Stimulated activated naive CD4-positive, alpha-beta T cell (primary cell): ENCODE results near the gene AKT1.
A peak's percentile ranks its signal among the peaks of the same experiment; 100 is the strongest.
"Not testable (repeated sequence)": the region's sequence is repeated elsewhere in the genome, so short reads cannot be mapped to it uniquely, and the experiment has no call there.

Experiments
- DNase-seq, 6 experiments: peaks; one replicate each; lab custom pipeline; 2025; lab: John Stamatoyannopoulos, UW

The AKT1 gene

DNA sequence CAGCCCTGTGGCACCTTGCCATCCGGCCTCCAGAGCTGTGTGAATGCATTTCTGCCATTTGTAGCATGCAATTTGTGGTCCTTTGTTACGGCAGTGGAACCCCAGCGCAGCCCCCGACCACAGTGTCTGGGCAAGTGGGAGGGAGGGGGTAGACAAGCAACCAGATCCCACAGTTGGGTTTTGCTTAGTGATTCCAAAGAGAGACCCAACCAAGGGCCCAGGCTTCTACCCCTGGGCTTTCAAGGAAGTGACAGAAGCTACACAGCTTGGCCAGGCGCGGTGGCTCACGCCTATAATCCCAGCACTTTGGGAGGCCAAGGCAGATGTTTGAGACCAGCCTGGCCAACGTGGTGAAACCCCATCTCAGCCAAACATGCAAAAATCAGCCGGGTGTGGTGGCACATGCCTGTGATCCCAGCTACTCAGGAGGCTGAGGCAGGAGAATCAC, 23.2 kb upstream of the AKT1 start:
- no peak for DNase-seq

DNA sequence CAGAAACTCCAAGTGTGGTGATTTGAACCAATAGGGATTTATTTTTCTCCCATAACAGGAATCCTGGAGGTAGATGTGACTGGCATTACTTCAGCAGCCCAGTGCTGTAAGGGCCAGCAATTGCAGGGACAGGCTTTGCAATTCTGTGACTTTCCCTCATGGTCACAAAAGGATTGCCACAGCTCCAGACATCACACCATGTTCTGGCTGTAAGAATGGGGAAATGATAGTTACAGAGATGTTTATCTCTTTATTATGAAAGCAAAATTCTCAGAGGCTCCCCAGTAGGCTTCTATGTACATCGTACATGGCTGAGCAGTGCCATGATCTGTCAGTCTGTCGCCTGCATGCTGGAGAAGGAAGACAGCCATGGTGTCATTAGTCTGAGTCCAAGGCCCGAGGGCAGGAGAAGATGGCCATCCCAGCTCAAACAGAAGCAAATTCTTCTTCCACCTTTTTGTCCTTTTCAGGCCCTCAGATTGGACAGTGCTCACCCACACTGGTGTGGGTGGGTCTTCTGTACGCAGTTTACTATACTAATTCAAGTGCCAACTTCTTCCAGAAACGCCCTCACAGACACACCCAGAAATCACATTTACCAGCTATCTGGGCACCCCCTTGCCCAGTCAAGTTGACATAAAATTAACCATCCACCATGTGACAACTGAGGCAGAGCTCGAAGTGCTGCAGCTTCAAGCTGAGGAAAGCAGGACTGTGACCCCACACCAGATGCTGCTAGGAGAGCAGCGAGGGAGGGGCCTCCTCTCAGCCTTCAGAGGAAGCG, 22.6 kb upstream of the AKT1 start:
- no peak for DNase-seq

DNA sequence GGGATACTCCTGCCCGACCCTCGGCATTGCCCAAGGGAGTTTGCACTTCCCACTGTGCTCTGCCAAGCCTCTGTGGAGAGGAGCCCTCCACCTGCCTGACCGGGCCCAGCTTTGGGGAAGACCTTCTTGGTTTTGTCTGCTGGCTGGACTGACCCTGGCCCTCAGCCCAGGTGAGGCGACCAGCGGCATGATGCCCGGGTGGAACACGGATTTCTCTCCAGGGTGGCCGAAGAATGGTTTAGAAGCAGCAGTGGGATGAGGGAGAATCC, 21.0 kb upstream of the AKT1 start:
- no peak for DNase-seq

DNA sequence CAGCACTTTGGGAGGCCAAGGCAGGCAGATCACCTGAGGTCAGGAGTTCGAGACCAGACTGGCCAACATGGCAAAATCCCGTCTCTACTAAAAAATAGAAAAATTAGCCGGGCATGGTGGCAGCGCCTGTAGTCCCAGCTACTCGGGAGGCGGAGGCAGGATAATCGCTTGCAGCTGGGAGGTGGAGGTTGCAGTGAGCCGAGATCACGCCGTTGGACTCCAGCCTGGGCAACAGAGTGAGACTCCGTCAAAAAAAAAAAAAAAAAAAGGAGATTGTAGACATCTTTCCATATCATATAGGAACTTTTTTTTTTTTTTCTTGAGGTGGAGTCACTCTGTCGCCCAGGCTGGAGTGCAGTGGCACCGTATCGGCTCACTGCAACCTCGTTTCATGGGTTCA, 19.2 kb upstream of the AKT1 start:
- DNase-seq, result not testable (repeated sequence)

DNA sequence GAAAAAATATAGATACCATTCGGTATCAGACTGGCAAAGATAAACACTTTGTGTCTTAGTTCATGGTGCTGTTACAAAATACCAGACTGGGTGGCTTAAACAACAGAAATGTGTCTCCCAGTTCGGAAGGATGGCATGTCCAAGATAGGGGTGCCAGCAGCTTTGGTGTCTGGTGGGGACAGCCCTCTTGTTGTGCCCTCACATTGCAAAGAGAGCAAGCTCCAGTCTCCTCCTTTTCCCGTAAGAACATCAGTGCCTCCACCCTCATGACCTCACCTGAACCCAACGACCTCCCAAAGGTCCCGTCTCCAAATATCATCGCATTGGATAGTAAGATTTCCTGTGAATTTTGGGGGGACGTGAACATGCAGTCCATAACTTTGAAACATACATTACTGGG, 17.7 kb upstream of the AKT1 start:
- DNase-seq, result no peak

DNA sequence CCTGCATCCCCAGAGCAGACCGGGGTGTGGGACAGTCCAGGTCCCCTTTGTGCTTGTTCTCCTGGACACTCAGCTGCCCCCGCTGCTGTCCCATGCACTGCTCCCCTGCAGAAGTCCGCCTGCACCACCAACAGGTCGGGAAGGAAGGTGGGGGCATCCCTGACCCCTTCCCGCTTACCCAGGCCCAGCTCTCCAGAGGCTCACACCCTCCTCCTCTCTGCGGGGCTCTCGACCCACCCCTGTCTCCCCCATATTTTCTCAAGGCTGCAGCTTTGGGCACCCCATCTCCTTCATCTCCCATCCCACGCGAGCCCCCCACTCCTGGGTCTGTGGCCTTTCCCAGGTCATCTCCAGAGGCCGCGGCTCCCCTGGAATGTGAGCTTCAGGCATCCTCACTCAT, 14.8 kb upstream of the AKT1 start:
- no peak for DNase-seq

DNA sequence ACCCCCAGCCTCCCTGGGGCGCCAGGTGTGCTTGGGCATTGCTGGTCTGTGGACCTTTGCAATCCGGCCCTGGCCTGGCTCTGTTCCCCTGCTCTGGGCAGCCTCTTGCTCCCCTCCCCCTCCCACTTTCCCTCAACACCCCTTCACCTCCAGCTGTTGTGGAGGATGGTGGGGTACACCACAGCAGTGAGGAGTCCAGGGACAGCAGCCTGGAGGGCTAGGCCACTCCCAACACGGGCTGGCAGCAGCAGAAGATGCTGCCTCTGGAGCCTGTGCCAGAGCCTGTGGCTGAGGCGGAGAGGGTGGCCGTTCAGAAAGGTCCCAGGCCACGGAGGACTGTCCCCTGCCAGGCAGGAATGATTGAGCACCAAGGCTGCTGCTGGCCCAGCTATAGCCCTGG, 12.9 kb upstream of the AKT1 start:
- no peak for DNase-seq

DNA sequence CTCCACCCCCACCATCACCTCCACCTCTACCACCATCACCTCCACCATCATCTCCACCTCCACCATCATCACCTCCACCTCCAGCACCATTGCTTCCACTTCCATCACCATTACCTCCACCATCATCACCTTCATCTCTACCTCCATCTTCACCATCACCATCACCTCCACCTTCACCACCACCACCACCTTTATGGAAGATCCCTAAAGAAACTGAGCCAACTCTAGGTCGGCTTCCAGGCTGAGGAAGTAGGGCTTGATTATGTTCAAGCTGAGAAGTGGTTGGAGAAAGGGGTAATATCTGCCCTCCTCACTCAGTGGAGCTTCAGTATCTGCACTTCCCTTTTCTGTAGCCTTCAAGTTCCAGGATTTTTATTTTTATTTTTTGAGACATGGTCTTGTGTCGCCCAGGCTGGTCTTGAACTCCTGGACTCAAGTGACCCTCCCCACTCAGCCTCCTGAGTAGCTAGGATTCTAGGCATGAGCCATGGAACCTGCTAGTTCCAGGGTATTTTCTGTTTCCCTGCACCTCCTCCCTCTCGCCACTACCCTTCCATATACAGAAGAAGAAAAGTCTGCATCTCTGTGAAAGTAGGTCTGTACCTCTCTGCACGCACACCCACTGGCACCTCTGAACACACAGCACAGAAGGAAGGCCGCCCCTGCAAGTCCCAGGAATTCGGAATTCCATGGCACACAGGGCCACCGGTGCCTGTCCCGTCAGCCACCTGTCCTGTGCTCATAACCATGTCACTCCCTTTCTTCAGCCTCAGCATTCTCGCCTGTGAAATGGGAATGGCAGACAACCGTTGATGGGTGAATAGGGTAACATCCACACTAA, 11.3 kb upstream of the AKT1 start:
- no peak for DNase-seq

DNA sequence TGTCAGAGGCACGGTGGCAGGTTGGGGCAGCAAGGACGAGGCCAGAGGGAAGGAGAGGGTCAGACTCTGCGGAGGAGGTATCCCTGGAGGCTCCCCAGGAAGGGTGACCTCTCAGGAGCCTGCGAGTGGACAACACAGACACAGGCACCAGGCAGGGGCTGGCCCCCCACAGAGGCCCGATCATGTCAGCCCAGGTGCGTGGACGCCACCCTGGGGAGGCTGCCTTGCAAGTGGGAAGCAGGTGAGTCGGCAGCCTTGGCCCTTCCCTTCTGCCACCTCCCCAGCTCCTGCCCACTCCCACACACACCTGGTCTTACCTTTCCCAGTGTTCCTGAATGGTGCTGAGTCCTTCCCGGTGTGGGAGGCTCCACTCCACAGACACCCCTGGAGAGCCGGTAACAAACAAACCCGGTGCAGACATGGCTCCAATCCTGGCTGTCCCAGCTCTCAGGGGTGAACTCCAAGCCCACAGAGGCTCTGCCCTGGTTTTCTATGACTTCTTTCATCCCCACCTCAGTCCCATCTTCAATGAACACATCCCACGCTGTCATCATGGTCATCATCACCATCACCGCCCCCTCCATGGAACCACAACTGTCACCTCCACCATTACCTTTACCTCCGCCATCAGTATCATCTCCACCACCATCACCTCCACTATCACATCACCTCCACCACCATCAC, 10.5 kb upstream of the AKT1 start:
- DNase-seq, result no peak

DNA sequence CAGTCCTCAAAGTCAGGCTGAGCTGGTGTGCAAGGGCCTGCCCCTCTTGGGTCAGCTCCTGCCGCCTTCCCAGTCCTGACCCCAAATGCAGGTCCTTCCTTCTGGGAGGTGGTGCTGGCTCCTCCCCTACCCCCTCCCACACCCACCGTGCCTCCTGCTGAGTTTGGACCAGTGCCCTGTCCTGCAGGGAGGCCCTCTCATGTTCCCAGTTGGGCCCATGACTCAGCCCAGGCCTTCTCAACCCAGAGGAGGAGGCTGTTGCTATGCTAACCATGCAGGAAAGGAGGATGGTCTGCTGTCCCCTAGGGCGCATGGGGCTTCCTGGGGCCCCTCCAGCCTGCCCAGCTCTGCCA, 9.8 kb upstream of the AKT1 start:
- DNase-seq, result no peak

DNA sequence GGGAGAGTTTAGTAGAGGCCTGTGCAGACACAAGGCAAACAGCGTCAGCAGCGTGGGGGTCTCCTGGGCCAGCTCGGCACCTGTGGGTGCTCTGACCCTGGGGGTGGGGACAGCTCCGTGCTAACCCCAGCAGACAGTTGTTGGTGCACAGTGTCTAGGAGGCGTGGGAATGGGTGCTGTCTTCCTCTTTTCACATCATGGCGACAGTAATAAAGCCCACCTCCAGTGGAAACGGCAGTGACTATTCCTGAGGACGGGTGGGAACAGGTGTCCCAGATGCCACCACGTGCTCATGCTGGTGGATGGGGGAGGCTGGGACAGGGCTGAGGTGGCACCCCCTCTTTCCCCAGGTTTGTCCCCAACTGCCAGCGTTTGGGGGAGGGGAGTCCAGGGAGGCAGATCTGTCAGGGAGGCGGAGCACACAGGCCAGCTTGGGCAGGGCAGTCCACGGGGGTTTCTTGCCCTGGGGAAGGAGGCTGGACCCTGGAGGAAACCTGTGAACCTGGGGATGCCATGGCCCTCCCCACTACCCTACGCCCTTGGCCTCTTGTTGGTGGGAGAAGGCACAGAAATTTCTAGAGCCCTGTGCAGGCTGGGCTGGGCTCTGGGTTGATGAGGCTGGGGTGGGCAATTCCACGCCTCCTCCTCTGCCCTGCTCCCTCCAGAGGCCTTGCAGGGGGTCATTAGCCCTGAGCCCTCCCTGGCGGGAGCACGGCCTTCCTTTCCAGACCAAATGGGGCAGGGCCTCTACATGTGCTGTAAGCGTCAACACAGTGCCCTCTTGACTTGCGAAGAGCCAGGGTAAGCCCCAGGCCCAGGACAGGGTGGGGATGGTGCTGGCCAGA, 9.2 kb upstream of the AKT1 start:
- no peak for DNase-seq

DNA sequence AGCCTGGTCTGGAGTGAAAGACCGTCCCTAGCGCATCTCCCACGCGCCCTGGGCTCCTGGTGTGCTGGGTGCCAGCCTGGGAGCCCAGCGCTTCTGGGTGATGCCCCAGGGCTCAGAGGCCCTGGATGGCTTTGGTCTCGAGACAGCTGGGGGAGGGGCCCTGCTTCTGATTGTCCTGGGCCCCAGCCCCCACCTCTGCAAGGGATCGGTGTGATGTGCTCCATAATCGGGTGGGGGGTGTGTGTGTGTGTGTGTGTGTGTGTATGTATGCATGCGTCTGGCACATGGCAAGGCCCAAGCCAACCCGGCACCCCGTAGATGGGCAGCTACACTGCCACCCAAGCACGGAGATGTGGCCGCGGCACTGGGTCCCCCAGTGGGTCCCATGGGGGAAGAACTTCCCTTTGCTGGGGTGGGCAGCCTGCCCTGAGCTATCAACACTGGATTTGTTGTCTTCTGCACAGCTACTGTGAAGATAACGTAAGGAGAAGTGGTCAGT, 8.4 kb upstream of the AKT1 start:
- DNase-seq, result no peak

DNA sequence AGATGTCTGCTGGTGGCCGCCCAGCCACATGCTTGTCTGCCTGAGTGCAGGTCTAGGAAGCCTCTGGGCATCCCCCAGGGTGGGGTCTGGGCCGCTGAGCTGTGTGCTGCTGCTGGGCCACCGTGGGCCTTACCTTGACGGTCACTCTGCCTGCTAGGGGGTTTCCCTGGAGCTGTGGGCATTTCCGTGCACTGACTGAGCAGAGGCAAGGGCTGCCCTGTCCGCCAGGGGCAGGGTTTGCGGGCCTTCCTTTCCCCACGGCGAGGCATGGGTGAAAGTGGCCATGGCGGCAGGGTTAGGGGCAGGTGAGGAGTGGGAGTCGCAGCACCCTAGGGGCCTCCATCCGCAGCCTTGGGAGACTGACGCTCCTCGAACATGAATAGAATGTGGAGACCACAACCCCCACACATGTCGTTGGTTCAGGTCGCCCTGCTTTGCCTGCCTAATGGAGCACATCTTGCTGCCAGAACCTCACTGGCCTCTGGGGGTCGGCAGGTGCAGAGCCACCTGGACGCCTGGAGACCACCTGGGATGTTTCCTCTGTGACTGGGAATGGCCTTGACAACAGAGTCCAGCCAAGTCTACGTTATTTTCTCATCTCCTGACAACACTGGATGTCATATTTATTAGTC, 7.8 kb upstream of the AKT1 start:
- no peak for DNase-seq

DNA sequence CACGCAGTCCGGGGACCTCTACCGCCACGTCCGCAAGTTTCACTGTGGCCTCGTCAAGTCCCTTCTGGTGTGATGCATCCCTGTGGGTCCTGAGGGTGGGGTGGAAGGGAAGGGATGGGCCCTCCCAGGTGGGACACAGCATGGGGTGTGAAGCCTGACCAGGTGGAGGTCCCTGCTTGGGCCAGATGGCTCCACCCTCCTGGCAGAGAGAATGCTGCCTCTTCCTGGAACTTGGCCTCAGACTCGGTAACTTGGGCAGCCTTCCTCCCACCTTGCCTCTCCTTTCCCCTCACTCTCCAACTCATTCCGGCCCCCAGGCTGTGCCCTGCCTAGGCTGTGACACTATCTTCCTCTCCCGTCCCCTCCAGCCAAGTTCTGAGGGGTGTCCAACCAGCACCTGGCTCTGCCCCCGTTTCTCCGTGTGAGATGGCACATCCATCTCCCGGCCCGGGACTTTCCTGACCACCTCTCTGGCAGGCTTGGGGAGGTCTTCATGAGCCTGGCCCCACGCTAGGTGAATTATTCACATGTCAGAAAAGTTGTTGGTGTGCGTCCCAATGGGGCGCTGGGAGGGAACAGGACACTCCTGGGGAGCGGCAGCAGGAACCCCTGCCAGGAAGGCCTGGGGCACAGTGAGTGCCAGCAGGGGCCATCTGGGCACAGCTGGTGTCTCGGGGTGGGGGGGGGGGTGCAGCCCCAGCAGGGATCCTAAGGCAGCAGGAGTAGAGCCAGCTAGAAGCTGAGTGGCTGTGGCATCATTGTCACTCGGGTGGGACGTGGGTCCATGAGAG, 7.0 kb upstream of the AKT1 start:
- DNase-seq, result no peak

DNA sequence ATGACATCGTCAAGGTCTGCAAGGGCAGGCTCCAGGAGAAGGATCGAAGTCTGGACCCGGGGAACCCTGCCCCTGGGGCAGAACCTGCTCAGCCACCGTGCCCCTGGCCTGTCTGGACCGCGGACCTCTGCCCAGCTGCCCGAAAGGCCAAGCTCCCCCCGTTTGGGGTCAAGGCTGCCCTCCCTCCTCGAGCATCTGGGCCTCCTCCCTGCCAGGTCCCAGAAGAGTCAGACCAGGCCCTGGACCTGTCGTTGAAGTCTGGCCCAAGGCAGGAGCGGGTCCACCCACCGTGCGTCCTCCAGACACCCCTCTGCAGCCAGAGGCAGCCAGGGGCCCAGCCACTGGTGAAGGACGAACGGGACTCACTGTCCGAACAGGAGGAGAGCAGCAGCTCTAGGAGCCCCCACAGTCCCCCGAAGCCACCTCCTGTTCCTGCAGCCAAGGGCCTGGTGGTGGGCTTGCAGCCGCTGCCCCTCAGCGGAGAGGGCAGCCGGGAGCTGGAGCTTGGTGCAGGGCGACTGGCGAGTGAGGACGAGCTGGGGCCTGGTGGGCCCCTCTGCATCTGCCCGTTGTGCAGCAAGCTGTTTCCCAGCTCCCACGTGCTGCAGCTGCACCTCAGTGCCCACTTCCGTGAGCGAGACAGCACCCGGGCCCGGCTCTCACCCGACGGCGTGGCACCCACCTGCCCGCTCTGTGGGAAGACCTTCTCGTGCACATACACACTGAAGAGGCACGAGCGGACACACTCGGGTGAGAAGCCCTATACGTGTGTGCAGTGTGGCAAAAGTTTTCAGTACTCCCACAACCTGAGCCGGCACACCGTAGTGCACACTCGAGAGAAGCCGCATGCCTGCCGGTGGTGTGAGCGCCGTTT, 6.2 kb upstream of the AKT1 start:
- no peak for DNase-seq

DNA sequence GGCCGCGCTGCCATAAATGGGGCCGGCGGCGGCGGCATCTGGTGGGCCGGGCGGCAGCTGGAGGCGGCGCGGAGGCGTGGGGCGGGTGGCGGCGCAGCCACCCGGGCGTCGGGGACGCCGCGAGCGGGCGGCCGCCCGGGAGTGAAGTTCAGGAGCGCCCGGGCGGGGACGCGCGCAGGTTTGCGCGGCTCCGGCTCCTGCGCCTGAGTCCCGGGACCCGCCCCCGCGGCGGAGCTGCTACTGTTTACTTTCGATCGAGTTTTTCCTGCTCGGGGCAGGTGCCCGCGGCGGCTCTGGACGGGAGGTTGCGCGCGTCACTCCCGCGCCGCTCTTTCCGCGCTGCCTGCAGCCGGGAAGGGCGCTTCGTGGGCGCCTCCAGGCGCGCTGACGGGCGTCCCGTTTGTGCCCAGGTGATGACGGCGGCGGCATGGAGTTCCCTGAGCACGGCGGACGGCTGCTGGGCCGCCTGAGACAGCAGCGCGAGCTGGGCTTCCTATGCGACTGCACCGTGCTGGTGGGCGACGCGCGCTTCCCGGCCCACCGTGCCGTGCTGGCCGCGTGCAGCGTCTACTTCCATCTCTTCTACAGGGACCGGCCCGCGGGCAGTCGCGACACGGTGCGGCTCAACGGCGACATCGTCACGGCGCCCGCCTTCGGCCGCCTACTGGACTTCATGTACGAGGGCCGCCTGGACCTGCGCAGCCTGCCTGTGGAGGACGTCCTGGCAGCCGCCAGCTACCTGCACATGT, 5.4 kb upstream of the AKT1 start, which contains the start of gene ZBTB42:
ZBTB42 (plus strand) TSS at position 331 of the 749 bp plus-strand sequence; CDS start at position 428, 97 bp downstream.
- DNase-seq, result peak; percentile 58 to 79 (median 70)

DNA sequence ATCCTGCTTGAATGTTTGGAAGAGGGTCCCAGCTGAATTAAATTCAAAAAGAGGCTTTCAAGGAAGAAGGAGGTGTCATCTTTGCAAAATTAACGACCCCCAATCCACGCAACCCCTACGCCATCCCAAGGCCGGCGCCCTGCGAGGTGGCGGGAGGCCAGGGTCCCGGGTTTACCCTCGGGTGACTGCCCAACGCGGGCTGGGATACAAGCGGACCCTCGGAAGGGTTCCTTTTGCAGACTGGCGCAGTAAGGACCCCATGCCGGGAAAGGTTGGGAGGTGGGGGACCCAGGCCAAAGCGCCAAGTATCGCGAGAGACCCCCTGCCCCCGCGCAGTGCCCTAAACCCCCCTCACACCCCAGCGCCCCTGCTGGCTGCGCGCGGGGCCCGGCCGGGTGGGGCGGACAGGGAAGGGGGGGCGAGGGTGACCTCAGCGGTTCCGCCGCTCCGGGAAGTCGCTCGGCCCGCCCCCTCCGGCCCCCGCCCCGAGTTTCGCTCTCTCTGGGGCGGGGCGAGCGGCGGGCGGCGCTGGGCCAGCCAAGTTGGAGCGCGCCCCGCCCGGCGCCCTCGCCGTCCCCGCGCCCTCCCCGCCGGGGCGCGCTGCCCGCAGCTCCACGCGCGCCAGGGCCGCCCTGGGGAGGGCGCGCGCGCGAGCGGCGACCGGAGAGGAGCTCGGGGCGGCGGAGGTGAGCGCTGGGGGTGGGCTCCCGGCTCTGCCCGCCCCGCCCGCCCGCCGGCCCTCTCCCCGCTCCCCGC, 4.6 kb upstream of the AKT1 start:
- peak; percentile 55 to 79 (median 70) for DNase-seq
